H7 (cell line): ENCODE data around the gene GJC2. TPM values are rescaled to one million over a fixed set of nuclear protein-coding genes. Genes with fewer than 3 reads are reported as not detected.

Experiments
- DNase-seq: peaks from one replicate; pipeline ENCODE4 v3.0.0; 2012
- H3K27me3 ChIP-seq: 2 replicates; pipeline ENCODE4 v1.6.0; 2011; ENCODE audit warnings: mild to moderate bottlenecking, low read length; ENCODE audit not compliant: control insufficient read depth, insufficient read depth
- H3K36me3 ChIP-seq: replicated peaks from 2 replicates; pipeline ENCODE4 v1.5.1; 2011; ENCODE audit warnings: low read length; ENCODE audit not compliant: control insufficient read depth, insufficient read depth
- H3K4me3 ChIP-seq: 2 replicates; pipeline ENCODE4 v1.5.1; 2011; ENCODE audit warnings: low read depth, mild to moderate bottlenecking, control low read depth, low read length, moderate library complexity; ENCODE audit not compliant: insufficient read depth
- total RNA-seq: library from RNA; depleted of rRNA; stranded (reverse); fragments of >200 nt; shearing (Covaris generic); gene quantifications from 2 replicates; pipeline ENCODE4 v1.2.3, GENCODE V29; 2014; rRNA removed

GJC2 gene
- total RNA-seq, 1 experiment from 2014 or later, result 1.7 TPM

- Histone ChIP-seq H3K27me3 (peaks cover 21% of the 10 kb centered on the region), H3K36me3 (no peaks in the 10 kb centered on the region), H3K4me3 (no peak overlapping the region)
- DNase-seq, result no peak
Observed at GRCh38 chr1:228208831-228209551, 59.3 kb downstream of the GJC2 start.

Other genes with a start within 250 kb of the GJC2 start
- 3.2 and 4.0 TPM in 2 replicates for gene WNT9A, start 202.0 kb upstream of the GJC2 start, total RNA-seq
- 0.31 and 0.33 TPM in 2 replicates for gene WNT3A, start 142.9 kb upstream of the GJC2 start, total RNA-seq
- 292 and 326 TPM in 2 replicates for gene ARF1, start 67.2 kb upstream of the GJC2 start, total RNA-seq
- gene C1orf35, start 46.6 kb upstream of the GJC2 start, total RNA-seq, result 38.9 and 45.7 TPM in 2 replicates
- gene MRPL55, start 40.6 kb upstream of the GJC2 start, total RNA-seq, result 109 and 172 TPM in 2 replicates
- gene GUK1, start 9.7 kb upstream of the GJC2 start, total RNA-seq, result 216 and 224 TPM in 2 replicates
- 21.2 and 23.3 TPM in 2 replicates for gene IBA57, start 15.9 kb downstream of the GJC2 start, total RNA-seq
- 18.9 and 25.2 TPM in 2 replicates for gene OBSCN, start 58.1 kb downstream of the GJC2 start, total RNA-seq